Suprapubic skin (tissue), 4 donors: Measurements from ENCODE around the gene PTCH1. TPM values are rescaled to one million over a fixed set of nuclear protein-coding genes. Genes with fewer than 3 reads are reported as not detected.

Experiments
- DNase-seq, 2 donors: peaks; one replicate each; pipeline ENCODE4 v3.0.0-alpha.2; 2019; ENCODE audit warnings: low spot score in 2 of 2
- H3K27ac ChIP-seq: fragments of 200-600 bp; sonication (generic); one replicate; pipeline ENCODE4 v1.5.1; 2019
- H3K27me3 ChIP-seq: fragments of 200-600 bp; sonication (generic); one replicate; pipeline ENCODE4 v1.5.1; 2019
- H3K36me3 ChIP-seq: fragments of 200-600 bp; sonication (generic); one replicate; pipeline ENCODE4 v1.5.1; 2019
- H3K4me1 ChIP-seq: fragments of 200-600 bp; sonication (generic); one replicate; pipeline ENCODE4 v1.5.1; 2019
- H3K4me3 ChIP-seq: fragments of 200-600 bp; sonication (generic); one replicate; pipeline ENCODE4 v1.5.1; 2019; ENCODE audit warnings: mild to moderate bottlenecking
- H3K9me3 ChIP-seq: fragments of 200-600 bp; sonication (generic); one replicate; pipeline ENCODE4 v1.5.1; 2019
- EP300 ChIP-seq: sonication (generic); formaldehyde crosslinking; IDR thresholded peaks from one replicate; pipeline ENCODE4 v1.6.1; 2017; ENCODE audit warnings: antibody characterized with exemption
- POLR2A ChIP-seq, 2 donors: fragments of 450-650 bp; IDR thresholded peaks; one replicate each; pipeline ENCODE4 v1.6.1; 2017; ENCODE audit warnings: antibody characterized with exemption in 2 of 2, mild to moderate bottlenecking in 2 of 2, moderate library complexity in 2 of 2
- POLR2AphosphoS5 ChIP-seq, 3 donors: sonication (generic); formaldehyde crosslinking; IDR thresholded peaks; one replicate each; pipeline ENCODE4 v1.6.1; 2017; ENCODE audit warnings: antibody characterized with exemption in 3 of 3
- WGBS: methylation state at CpG from one replicate; pipeline ENCODE4 v1.1.5; 2018; 5-methylcytosine and 5-hydroxymethylcytosine counted together
- total RNA-seq, 4 donors: library from RNA; depleted of rRNA; stranded (reverse); fragments of >200 nt; gene quantifications; one replicate each; pipeline ENCODE4 v1.1.0, GENCODE V29; 2016
- TF ChIP-seq, protein P1 (sequence below), 2 donors: fragments of 200-600 bp in 1 of 2; fragments of 450-650 bp in 1 of 2; sonication (generic) in 1 of 2; IDR thresholded peaks; one replicate each; pipeline ENCODE4 v1.5.1; 2016 to 2019; ENCODE audit warnings: antibody characterized with exemption in 2 of 2, mild to moderate bottlenecking in 1 of 2, moderate library complexity in 1 of 2

The PTCH1 gene
- total RNA-seq, 4 donors from 2014 or later, result 9.9 to 59.0 (median 27.9) TPM

GRCh38 chr9:95508968-95509850 lies 7.6 kb downstream of the PTCH1 start:
- H3K36me3 ChIP-seq, result no peaks in the 10 kb centered on the region
- peaks cover 38% of the 10 kb centered on the region for H3K4me1 ChIP-seq
- TF ChIP-seq POLR2A (IDR thresholded peaks at IDR 0.05), result no peak
- TF ChIP-seq POLR2AphosphoS5 (IDR thresholded peaks at IDR 0.05), result peak in 1 of 3 donors; percentile 9
- TF ChIP-seq EP300, result no peak
- peak overlapping the region; percentile 91 for H3K4me3 ChIP-seq
- H3K9me3 ChIP-seq, result no peaks in the 10 kb centered on the region
- WGBS, result 1% methylated on average over 48 of the region's 48 CpGs
- no peaks in the 10 kb centered on the region for H3K27me3 ChIP-seq
- H3K27ac ChIP-seq, result peak overlapping the region; percentile 95
- peak; percentile 89 to 90 for DNase-seq

DNA sequence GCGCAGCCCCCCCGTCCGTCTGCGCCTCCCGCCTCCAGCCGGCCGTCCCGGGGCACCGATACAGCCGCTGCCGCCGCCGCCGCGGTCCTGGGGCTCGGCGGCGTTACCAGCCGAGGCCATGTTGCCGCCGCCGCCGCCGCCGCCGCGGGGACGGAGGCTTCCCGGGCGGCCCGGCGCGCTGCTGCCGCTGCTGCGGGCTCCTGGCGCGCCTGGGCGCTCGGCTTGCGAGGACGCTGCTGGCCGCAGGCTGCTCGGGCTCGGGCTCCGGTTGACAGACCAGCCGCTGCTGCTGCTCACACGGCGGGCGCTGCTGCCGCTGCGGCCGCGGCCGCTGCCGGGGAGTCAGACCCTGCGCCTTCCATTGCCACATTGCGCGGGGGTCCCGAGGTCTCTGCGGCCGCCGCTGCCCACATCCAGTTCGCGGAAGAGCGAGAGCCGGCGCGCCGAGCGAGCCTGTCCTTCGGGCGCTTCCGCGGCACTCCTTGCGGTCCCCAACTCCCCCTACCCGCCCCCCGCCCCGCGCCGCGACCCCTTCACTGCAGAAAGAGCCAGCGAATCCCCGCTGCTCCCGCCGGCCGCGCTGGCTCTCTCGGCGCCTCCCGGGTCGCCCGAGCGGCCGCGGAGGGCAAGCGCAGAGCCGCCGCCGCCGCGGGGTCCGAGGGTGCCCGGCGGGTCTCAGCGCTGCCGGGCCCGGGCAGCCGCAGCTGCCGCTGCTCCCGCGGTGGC lies 8.4 kb downstream of the PTCH1 start:
- no peak for DNase-seq
- no peaks in the 10 kb centered on the region for H3K36me3 ChIP-seq
- peak overlapping the region; percentile 95 for H3K27ac ChIP-seq
- 0% methylated on average over 16 of the region's 111 CpGs for WGBS
- H3K4me1 ChIP-seq, result peaks cover 41% of the 10 kb centered on the region
- TF ChIP-seq POLR2A (IDR thresholded peaks at IDR 0.05) (no peak), POLR2AphosphoS5 (IDR thresholded peaks at IDR 0.05) (no peak), EP300 (no peak)
- TF ChIP-seq, protein P1, sequence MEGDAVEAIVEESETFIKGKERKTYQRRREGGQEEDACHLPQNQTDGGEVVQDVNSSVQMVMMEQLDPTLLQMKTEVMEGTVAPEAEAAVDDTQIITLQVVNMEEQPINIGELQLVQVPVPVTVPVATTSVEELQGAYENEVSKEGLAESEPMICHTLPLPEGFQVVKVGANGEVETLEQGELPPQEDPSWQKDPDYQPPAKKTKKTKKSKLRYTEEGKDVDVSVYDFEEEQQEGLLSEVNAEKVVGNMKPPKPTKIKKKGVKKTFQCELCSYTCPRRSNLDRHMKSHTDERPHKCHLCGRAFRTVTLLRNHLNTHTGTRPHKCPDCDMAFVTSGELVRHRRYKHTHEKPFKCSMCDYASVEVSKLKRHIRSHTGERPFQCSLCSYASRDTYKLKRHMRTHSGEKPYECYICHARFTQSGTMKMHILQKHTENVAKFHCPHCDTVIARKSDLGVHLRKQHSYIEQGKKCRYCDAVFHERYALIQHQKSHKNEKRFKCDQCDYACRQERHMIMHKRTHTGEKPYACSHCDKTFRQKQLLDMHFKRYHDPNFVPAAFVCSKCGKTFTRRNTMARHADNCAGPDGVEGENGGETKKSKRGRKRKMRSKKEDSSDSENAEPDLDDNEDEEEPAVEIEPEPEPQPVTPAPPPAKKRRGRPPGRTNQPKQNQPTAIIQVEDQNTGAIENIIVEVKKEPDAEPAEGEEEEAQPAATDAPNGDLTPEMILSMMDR (IDR thresholded peaks at IDR 0.05), result no peak
- H3K27me3 ChIP-seq, result no peaks in the 10 kb centered on the region
- peak overlapping the region; percentile 91 for H3K4me3 ChIP-seq
- no peaks in the 10 kb centered on the region for H3K9me3 ChIP-seq

DNA sequence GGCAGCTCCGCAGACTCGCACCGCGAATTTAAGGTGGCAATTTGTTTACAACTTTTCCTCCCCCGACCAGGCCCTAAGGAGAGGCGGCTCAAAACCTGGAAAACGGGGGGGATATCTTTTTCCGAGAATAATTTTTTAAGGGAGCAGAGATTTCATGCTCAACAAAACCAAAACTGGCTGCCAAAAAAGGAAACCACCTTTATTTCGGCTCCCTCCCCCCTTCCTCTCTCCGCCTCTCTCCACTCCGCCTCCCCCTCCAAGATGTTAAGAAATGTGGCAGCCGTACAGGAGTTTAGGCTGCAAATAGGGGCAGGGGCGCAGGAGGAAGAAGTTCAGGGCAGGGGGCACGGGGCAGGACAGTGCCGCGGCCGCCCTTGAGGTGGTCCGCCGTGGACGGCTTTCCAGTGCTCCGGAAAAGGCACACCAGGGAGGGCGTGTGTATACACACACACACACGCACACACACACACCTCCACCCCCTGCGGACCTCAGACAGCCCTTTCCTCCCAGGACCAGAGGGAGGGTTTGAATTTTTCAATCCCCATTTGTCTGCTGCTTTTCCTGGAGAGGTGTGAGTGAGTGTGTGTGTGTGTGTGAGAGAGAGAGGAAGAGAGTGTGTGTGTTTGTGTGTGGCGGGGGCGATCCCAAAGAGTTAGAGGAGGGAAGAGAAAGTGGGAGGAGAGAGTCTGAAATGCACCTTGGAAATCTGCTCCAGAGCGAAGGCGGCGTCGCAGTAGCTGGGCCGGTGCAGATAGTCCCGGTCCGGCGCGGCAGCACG lies 9.1 kb downstream of the PTCH1 start:
- no peaks in the 10 kb centered on the region for H3K9me3 ChIP-seq
- H3K4me1 ChIP-seq, result peaks cover 41% of the 10 kb centered on the region
- no peaks in the 10 kb centered on the region for H3K36me3 ChIP-seq
- no peaks in the 10 kb centered on the region for H3K27me3 ChIP-seq
- peak; percentile 72 to 85 for DNase-seq
- H3K4me3 ChIP-seq, result peak overlapping the region; percentile 91
- peak overlapping the region; percentile 95 for H3K27ac ChIP-seq
- TF ChIP-seq, protein P1 (IDR thresholded peaks at IDR 0.05), result no peak
- no peak for TF ChIP-seq POLR2AphosphoS5 (IDR thresholded peaks at IDR 0.05)
- no peak for TF ChIP-seq POLR2A (IDR thresholded peaks at IDR 0.05)
- no peak for TF ChIP-seq EP300
- under 1% methylated on average over 36 of the region's 36 CpGs for WGBS

- DNase-seq, result peak in 1 of 2 donors; percentile 75
- 2% methylated on average over 43 of the region's 60 CpGs for WGBS
- H3K36me3 ChIP-seq, result no peaks in the 10 kb centered on the region
- H3K9me3 ChIP-seq, result no peaks in the 10 kb centered on the region
- H3K27ac ChIP-seq, result peak overlapping the region; percentile 95
- H3K4me1 ChIP-seq, result peaks cover 37% of the 10 kb centered on the region
- no peaks in the 10 kb centered on the region for H3K27me3 ChIP-seq
- peak overlapping the region; percentile 91 for H3K4me3 ChIP-seq
- TF ChIP-seq POLR2AphosphoS5 (IDR thresholded peaks at IDR 0.05) (no peak), POLR2A (IDR thresholded peaks at IDR 0.05) (no peak), EP300 (no peak)
- TF ChIP-seq, protein P1 (IDR thresholded peaks at IDR 0.05), result no peak
These were observed 9.9 kb downstream of the PTCH1 start for GRCh38 chr9:95506678-95507463.

DNA sequence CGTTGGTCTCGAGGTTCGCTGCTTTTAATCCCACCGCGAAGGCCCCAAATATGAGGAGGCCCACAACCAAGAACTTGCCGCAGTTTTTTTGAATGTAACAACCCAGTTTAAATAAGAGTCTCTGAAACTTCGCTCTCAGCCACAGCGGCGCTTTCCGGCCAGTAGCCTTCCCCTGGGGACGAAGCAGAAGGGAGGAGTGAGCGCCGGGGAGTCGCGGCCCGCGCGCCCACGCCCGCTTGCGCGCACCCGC lies 10.4 kb downstream of the PTCH1 start:
- Histone ChIP-seq H3K4me1 (peaks cover 32% of the 10 kb centered on the region), H3K27me3 (no peaks in the 10 kb centered on the region), H3K36me3 (no peaks in the 10 kb centered on the region), H3K27ac (peak overlapping the region; percentile 95), H3K4me3 (peak overlapping the region; percentile 91), H3K9me3 (no peaks in the 10 kb centered on the region)
- 2% methylated on average over 7 of the region's 23 CpGs for WGBS
- DNase-seq, result no peak
- TF ChIP-seq EP300 (no peak), POLR2A (IDR thresholded peaks at IDR 0.05) (no peak)
